Panc1 (cell line): ENCODE results near the gene CD48. TPM values are rescaled to one million over a fixed set of nuclear protein-coding genes. Genes with fewer than 3 reads are reported as not detected.

Experiments used
- ATAC-seq: fragments of 200-7000 bp; cut with Tn5 transposase; 2 replicates; pipeline ENCODE4 v1.9.1; 2020; ENCODE audit warnings: mild to moderate bottlenecking, moderate library complexity
- BruUV-seq: library from RNA; stranded (reverse); fragments of 400-500 nt; replicated peaks from 2 replicates; lab custom pipeline; 2021; lab: Mats Ljungman, UMichigan
- CTCF ChIA-PET: fragments of 300-600 bp; sonication (Branson Sonifier 250); formaldehyde crosslinking; loops from one replicate; lab custom pipeline; 2022; ENCODE audit warnings: antibody characterized with exemption; lab: Charles Lee
- POLR2A ChIA-PET: fragments of 300-600 bp; sonication (Branson Sonifier 250); formaldehyde crosslinking; loops from one replicate; lab custom pipeline; 2022; ENCODE audit warnings: antibody characterized with exemption; lab: Charles Lee
- DNase-seq: peaks from one replicate; pipeline ENCODE4 v3.0.0-alpha.2; 2010; ENCODE audit warnings: low read depth, low spot score
- H3K27ac ChIP-seq: 2 replicates; pipeline ENCODE4 v1.5.1; 2011; ENCODE audit warnings: mild to moderate bottlenecking, low read length, inconsistent platforms
- H3K27me3 ChIP-seq: fragments of 200-500 bp; sonication (Bioruptor generic); 2 replicates; pipeline ENCODE4 v1.6.0; 2014; ENCODE audit warnings: low read length, inconsistent platforms; ENCODE audit not compliant: control insufficient read depth, insufficient read depth
- H3K36me3 ChIP-seq: fragments of 200-500 bp; sonication (Bioruptor generic); 2 replicates; pipeline ENCODE4 v1.5.1; 2014; ENCODE audit warnings: inconsistent platforms, mild to moderate bottlenecking, low read length, moderate library complexity; ENCODE audit not compliant: control insufficient read depth, insufficient read depth
- H3K4me1 ChIP-seq: 2 replicates; pipeline ENCODE4 v1.5.1; 2011; ENCODE audit warnings: inconsistent platforms, mild to moderate bottlenecking, low read length, moderate library complexity; ENCODE audit not compliant: control insufficient read depth, insufficient read depth
- H3K4me3 ChIP-seq, 2 experiments: 2 replicates each; pipeline ENCODE4 v1.5.1; 2011 to 2012; ENCODE audit warnings: low read depth in 2 of 2, low read length in 2 of 2, mild to moderate bottlenecking in 2 of 2, inconsistent platforms in 1 of 2, moderate library complexity in 1 of 2
- H3K9me3 ChIP-seq: fragments of 200-500 bp; sonication (Bioruptor generic); 2 replicates; pipeline ENCODE4 v1.5.1; 2014; ENCODE audit warnings: low read depth, mild to moderate bottlenecking, inconsistent platforms, low read length, moderate library complexity; ENCODE audit not compliant: control insufficient read depth, insufficient read depth
- CTCF ChIP-seq: fragments of 450-650 bp; IDR thresholded peaks from 2 replicates; pipeline ENCODE4 v1.5.1; 2017; ENCODE audit warnings: mild to moderate bottlenecking
- POLR2AphosphoS5 ChIP-seq: IDR thresholded peaks from 2 replicates; pipeline ENCODE4 v1.6.1; 2012; ENCODE audit warnings: mild to moderate bottlenecking, low read depth, low read length, moderate library complexity
- SIN3A ChIP-seq: IDR thresholded peaks from 2 replicates; pipeline ENCODE4 v1.6.1; 2012; ENCODE audit warnings: low read depth, mild to moderate bottlenecking, low read length, moderate library complexity, borderline replicate concordance; ENCODE audit not compliant: insufficient read depth
- TCF7L2 ChIP-seq: IDR thresholded peaks from 2 replicates; pipeline ENCODE4 v1.6.1; 2011; ENCODE audit warnings: mild to moderate bottlenecking, low read depth, low read length, inconsistent platforms
- in situ Hi-C: cut with HindIII; loops from 2 replicates; pipeline ENCODE4 v1.10.0; 2016; ENCODE audit warnings: low sequenced_read_pairs, low pct_unique_long_range_greater_than_20kb
- intact Hi-C: fragments of 100-400 bp; cut with micrococcal nuclease; formaldehyde crosslinking; loops from one replicate; pipeline ENCODE4 v1.10.0; 2022; ENCODE audit not compliant: unreplicated experiment
- total RNA-seq: library from RNA; stranded (reverse); gene quantifications from one replicate; pipeline ENCODE4 v1.2.1, GENCODE V29; 2021; ENCODE audit not compliant: unreplicated experiment
- TF ChIP-seq, protein P1 (sequence below), 2 experiments: IDR thresholded peaks; 2 replicates each; pipeline ENCODE4 v1.6.1; 2011 to 2012; ENCODE audit warnings: low read depth in 2 of 2, control low read depth in 1 of 2, low read length in 1 of 2, mild to moderate bottlenecking in 1 of 2, moderate library complexity in 1 of 2; ENCODE audit not compliant: insufficient read depth in 1 of 2

Gene CD48
- total RNA-seq, 1 experiment from 2014 or later = 0.67 TPM

- ChIA-PET CTCF (no interaction called here), POLR2A (no interaction called here)
- ATAC-seq (no peak), DNase-seq (no peak)
- H3K4me1 ChIP-seq = no peaks in the 10 kb centered on the region
- no peak overlapping the region for H3K4me3 ChIP-seq
- BruUV-seq = no TSS peak
- TF ChIP-seq, protein P1, sequence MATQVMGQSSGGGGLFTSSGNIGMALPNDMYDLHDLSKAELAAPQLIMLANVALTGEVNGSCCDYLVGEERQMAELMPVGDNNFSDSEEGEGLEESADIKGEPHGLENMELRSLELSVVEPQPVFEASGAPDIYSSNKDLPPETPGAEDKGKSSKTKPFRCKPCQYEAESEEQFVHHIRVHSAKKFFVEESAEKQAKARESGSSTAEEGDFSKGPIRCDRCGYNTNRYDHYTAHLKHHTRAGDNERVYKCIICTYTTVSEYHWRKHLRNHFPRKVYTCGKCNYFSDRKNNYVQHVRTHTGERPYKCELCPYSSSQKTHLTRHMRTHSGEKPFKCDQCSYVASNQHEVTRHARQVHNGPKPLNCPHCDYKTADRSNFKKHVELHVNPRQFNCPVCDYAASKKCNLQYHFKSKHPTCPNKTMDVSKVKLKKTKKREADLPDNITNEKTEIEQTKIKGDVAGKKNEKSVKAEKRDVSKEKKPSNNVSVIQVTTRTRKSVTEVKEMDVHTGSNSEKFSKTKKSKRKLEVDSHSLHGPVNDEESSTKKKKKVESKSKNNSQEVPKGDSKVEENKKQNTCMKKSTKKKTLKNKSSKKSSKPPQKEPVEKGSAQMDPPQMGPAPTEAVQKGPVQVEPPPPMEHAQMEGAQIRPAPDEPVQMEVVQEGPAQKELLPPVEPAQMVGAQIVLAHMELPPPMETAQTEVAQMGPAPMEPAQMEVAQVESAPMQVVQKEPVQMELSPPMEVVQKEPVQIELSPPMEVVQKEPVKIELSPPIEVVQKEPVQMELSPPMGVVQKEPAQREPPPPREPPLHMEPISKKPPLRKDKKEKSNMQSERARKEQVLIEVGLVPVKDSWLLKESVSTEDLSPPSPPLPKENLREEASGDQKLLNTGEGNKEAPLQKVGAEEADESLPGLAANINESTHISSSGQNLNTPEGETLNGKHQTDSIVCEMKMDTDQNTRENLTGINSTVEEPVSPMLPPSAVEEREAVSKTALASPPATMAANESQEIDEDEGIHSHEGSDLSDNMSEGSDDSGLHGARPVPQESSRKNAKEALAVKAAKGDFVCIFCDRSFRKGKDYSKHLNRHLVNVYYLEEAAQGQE (IDR thresholded peaks at IDR 0.05; ENCODE audit: insufficient read depth in 1 of 2, low read depth in 2 of 2, low read length in 1 of 2) = no peak
- no peak for TF ChIP-seq SIN3A
- TF ChIP-seq POLR2AphosphoS5 = no peak
- no peak for TF ChIP-seq CTCF
- no peak for TF ChIP-seq TCF7L2
- H3K36me3 ChIP-seq = no peaks in the 10 kb centered on the region
- intact Hi-C loops (no loop called here), in situ Hi-C loops (no loop called here)
- peaks cover 17% of the 10 kb centered on the region for H3K27me3 ChIP-seq
- no peaks in the 10 kb centered on the region for H3K9me3 ChIP-seq
- no peak overlapping the region for H3K27ac ChIP-seq
Observed at GRCh38 chr1:160682983-160683865, 28.4 kb downstream of the CD48 start.

DNA sequence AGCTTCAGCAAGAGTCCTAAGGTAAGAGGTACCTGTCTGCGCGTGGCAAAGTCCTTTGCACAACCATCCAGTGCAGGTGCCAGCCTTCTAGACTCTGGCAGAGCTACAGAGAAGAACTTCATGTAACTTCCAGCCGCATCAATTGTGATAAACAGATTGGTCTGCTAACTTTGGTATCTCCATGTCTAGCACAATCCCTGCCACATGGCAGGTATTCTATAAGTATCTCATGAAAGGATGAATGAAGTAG, 29.8 kb downstream of the CD48 start:
- Histone ChIP-seq H3K36me3 (no peaks in the 10 kb centered on the region), H3K9me3 (no peaks in the 10 kb centered on the region), H3K27ac (no peak overlapping the region), H3K4me1 (no peaks in the 10 kb centered on the region), H3K4me3 (no peak overlapping the region), H3K27me3 (peaks cover 17% of the 10 kb centered on the region)
- no peak for ATAC-seq
- TF ChIP-seq, protein P1 (IDR thresholded peaks at IDR 0.05; ENCODE audit: insufficient read depth in 1 of 2, low read depth in 2 of 2, low read length in 1 of 2) = no peak
- TF ChIP-seq CTCF (no peak), POLR2AphosphoS5 (no peak), SIN3A (no peak)
- CTCF ChIA-PET = interaction anchor here (0.6 to 1.0 kb wide), 2 partner anchors 273 to 486 kb away, joined by 3 to 4 read pairs; partner anchors contain the start of gene ITLN2
- intact Hi-C loops (no loop called here), in situ Hi-C loops (no loop called here)
- POLR2A ChIA-PET = no interaction called here
- BruUV-seq = no TSS peak
- no peak for DNase-seq
